Adipose tissue (tissue), 3 donors: ENCODE data around the gene NFKBIE. TPM values are rescaled to one million over a fixed set of nuclear protein-coding genes. Genes with fewer than 3 reads are reported as not detected.
A peak's percentile ranks its signal among the peaks of the same experiment; 100 is the strongest.

ENCODE experiments used
- H3K27ac ChIP-seq: one replicate; pipeline ENCODE4 v1.5.1; 2013; ENCODE audit warnings: low read depth, low read length
- WGBS, 3 donors: extraction: QIAGEN DNeasy Blood & Tissue Kit; methylation state at CpG; one replicate each; pipeline ENCODE4 v1.1.7; 2013; 5-methylcytosine and 5-hydroxymethylcytosine counted together
- polyA plus RNA-seq, 3 donors: library from polyadenylated mRNA; stranded (reverse); fragments of 200-250 nt; gene quantifications; one replicate each; pipeline ENCODE4 v1.2.3, GENCODE V29; 2013
- donor health status: healthy with polysubstance abuse.
- donor health status: Bipolar disorder and iron deficiency.
- donor health status: healthy.

Gene NFKBIE
- polyA plus RNA-seq, 3 donors: 3.1 to 9.8 (median 4.9) TPM

DNA sequence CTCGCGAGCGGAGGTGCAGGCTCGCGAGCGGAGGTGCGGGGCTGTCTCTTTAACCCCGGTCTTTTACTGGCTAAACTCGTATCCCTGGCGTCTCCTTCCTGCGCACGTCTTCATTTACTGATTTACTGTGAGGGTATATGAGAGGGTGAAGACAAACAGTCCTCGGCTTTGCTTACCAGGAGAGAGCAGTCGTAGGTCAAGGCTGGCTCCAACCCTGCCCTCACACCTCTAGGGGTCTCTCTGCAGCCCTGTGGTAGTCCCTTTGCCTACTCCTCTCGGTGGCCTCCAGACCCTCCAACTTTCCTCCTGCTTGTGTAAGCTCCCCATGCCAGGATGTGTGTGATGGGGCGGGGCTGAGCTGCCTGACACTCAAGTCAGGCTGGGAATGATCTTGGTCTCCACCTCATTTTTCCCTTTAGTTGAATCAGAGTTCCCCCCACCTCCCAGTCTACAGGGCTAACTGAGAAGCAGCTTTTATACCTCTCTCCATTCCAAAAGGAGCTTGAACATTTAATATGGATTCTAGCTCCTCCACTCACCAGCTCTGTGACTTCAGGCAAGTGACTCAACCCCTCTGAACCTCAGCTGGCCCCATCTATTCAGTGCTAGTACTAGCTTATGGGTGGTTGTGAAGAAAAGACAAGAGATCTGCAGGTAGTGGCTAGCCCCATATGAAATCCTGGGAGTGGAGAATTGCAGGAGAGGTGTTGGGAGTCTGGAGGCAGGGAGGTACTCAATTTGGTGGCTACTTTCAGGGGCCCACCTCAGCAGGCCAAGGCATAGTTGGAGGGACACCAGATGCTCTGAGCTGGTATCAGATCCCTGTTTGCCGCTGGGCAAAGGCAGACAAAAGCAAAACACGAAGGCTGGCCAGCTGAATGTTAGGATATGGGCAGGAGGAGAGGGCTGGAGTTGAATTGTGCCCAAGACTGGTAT lies 41.1 kb downstream of the NFKBIE start:
- no peak overlapping the region for H3K27ac ChIP-seq
- WGBS, 3 donors: 10 to 15% (median 12%) methylated on average over 12 to 18 of the region's 18 CpGs

GRCh38 chr6:44223319-44224028 lies 41.9 kb downstream of the NFKBIE start, which contains the start of gene SLC29A1:
Gene SLC29A1, plus strand, starts transcription at chr6:44223595. Its CDS starts 3,719 bp downstream, at chr6:44227314.
- WGBS, 3 donors: 1 to 2% (median 1%) methylated on average over 64 to 73 of the region's 73 CpGs
- no peak within 1 kb of the TSS for H3K27ac ChIP-seq

DNA sequence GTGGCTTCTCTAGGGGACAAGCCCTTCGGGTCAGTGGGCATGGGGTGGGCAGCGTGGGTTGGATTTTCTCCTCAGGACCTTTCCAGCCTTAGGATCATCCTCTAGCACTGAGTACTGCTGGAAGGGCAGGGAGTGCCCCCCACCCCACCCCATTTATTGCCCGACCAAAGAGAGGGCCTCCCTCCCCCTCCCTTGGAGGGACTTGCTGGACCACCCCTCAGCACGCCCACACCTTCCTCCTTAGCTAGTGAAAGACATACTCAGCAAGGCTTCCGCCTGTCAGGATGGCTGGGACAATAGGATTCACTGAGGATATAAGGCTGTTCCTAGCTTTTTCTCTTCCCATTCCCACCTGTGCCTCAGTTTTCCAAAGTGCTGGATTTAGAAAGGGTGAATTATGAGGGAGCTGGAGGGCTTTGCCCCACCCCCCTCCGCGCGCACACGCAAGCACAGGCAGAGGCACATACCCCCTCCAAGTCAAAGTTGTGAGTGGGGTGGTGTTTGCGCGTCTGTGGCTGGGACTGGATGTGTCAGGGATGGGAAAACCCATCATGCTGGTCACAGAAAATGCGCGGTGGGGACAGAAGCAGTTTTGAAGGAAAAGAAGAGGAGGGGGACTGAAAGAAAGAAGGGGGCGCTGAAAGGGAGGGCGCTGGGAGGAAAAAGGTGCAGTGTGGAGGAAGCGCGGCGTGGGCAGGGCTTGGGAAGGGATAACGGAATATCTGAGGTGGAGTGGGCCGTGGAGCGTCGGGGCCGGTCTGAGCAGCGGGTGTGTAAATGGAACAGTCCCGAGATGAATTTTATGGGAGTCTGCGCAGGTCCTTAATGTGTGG lies 42.6 kb downstream of the NFKBIE start:
- WGBS, 3 donors: 25 to 35% (median 27%) methylated on average over 26 of the region's 26 CpGs
- no peak overlapping the region for H3K27ac ChIP-seq

DNA sequence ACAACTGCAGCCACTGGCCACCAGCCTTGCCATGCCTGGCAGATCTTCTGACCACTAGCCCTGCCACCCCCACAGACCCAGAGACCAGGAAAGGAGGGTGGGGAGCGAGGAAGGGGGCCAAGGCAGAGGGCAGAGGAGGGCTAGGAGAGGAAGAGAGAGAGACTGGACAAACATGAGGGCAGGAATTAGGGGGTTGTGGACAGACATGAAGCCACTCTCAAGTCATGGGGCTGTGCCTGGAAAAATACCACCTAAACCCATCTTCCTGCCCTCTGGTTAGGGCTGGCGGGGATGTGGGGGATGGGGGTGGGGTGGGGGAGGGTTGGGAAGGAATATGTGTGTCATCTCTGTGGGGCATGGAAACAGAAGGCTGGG lies 43.4 kb downstream of the NFKBIE start:
- no peak overlapping the region for H3K27ac ChIP-seq
- WGBS, 3 donors: 40 to 58% (median 41%) methylated on average over 2 of the region's 2 CpGs

- WGBS, 3 donors: 2 to 13% (median 10%) methylated on average over 4 of the region's 4 CpGs
- H3K27ac ChIP-seq: peak overlapping the region; percentile 77
Measured at GRCh38 chr6:44221291-44221960, 43.9 kb downstream of the NFKBIE start.

DNA sequence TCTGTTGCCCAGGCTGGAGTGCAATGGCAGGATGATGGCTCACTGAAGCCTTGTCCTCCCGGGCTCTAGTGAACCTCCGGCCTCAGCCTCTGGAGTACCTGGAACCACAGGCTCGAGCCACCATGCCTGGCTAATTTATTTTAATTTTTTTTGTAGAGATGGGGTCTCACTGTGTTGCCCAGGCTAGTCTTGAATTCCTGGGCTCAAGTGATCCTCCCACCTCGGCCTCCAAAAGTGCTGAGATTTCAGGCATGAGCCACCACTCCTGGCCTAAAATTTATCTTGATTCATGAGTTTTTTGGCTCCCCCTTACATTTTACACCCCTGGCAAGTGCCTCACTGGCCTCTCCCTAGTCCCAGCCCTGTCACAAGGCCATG lies 44.4 kb downstream of the NFKBIE start:
- H3K27ac ChIP-seq: no peak overlapping the region
- WGBS, 3 donors: 69 to 90% (median 87%) methylated on average over 4 of the region's 4 CpGs

DNA sequence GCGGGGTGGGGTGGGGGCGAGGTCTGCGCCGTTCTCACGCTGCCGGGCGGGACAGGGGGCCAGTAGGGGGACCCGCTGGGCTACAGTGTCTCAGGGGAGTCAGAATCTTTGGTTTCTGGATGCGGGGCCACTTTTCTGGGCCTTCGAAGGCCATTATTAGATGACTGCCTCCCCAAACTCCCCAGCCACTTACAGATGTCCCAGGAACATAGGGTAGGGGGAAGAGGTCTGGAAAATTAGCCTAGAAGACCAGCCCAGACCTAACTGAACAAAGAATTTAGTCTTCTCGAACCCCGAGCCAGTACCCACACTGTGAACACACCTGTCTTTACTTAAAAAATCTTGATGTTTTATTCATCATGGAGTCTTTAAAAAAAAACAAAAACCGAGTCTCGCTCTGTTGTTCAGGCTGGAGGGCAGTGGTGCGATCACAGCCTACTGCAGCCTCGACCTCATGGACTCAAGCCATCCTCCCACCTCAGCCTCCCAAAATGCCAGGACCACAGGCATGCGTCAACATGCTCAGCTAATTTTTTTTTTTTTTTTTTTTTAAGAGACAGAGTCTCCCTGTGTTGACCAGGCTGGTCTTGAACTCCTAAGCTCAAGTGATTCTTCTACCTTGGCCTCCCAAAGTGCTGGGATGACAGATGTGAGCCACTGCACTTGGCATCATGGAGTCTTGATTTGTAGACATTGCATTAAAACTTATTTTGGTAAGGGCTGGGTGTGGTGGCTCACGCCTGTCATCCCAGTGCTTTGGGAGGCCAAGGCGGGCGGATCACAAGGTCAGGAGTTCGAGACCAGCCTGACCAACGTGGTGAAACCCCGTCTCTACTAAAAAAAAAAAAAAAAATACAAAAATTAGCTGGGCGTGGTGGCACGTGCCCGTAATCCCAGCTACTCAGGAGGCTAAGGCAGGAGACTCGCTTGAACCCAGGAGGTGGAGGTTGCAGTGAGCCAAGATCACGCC lies 45.3 kb downstream of the NFKBIE start:
- 51 to 60% (median 57%) methylated on average over 25 to 28 of the region's 28 CpGs for WGBS, 3 donors

DNA sequence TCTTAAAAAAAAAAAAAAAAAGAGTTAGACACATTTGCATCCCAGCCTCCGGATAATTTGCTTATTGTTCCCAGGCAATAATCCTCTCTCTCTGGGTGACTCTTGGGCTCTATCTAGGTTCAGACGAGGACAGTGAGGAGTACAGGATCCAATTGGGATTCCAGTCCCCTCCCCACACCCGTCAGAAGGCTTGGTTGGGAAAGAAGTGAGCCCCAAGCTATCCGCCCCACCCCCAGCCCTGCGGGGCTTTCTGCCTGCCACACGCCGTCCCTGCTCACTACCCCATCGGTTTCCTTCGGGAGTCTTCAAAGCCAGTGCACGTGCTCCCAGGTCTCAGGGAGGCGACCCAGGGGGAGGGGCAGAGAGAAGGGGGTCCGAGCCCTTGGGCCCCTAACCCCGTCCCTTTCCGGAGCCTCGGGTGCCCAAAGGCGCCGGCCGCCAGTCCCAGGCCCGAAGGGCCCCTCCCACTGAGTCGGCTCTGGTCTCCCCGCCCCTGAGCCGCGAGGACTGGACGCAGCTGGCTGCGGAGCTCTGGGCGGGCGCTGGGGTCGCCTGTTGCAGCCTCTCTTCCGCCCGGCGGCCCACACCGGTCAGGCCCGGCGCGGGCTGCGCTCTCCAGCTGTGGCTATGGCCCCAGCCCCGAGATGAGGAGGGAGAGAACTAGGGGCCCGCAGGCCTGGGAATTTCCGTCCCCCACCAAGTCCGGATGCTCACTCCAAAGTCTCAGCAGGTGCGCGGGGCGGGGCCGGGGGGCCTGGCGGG lies 46.1 kb downstream of the NFKBIE start:
- WGBS, 3 donors: 1 to 2% (median 2%) methylated on average over 35 to 45 of the region's 45 CpGs
- peak overlapping the region; percentile 52 for H3K27ac ChIP-seq

More for the DNA sequence above, 45.3 kb downstream of the NFKBIE start:
- H3K27ac ChIP-seq: peak overlapping the region; percentile 52

DNA sequence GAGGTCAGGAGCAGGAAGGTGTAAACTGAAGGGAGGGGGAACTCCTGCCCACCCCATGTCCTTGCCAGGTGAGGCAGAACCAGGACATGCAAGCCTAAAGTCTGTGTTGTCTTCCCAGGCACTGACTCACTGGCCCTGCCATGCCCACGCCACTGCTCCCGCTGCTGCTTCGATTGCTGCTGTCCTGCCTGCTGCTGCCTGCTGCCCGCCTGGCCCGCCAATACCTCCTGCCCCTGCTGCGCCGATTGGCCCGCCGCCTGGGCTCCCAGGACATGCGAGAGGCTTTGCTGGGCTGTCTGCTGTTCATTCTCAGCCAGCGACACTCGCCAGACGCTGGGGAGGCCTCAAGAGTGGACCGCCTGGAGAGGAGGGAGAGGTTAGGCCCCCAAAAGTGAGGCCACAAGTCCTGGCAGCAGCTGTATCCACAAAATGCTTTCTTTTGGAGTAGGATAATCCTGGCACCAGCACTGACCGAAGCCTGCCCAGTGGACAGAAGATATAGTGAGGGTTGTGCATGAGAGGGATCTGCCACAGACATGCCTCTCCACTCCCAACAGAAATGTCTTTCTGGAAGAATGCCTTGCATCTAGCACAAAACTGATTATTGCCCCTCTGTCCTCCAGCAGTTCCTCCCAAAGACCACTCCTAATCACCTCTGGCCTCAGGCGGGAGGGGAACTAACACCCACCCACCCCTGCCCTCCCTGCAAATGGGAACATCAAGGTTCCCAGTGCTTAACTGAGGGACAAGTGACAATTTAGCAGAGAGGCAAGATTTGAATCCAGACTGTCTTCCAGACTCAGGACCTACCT lies 47.8 kb downstream of the NFKBIE start:
- no peak overlapping the region for H3K27ac ChIP-seq
- WGBS, 3 donors: 43 to 63% (median 53%) methylated on average over 16 of the region's 16 CpGs

- 24 to 34% (median 24%) methylated on average over 7 of the region's 7 CpGs for whole genome bisulfite sequencing, 3 donors
- H3K27ac ChIP-seq: no peak within 1 kb of the TSS
Measured at GRCh38 chr6:44216677-44217331, 48.5 kb downstream of the NFKBIE start, which contains the start of gene MYMX. Gene MYMX, plus strand, starts transcription at chr6:44216926. Its CDS starts 546 bp downstream, at chr6:44217472.

GRCh38 chr6:44214307-44214706 lies 51.0 kb downstream of the NFKBIE start:
- H3K27ac ChIP-seq: no peak overlapping the region
- WGBS, 3 donors: 91 to 96% (median 92%) methylated on average over 6 of the region's 6 CpGs

- no peak overlapping the region for H3K27ac ChIP-seq
- 69 to 91% (median 86%) methylated on average over 3 of the region's 3 CpGs for WGBS, 3 donors
Measured at GRCh38 chr6:44211284-44211683, 54.1 kb downstream of the NFKBIE start.
